HG03159 (cell line): ENCODE results near the gene MRPL28.
A peak's percentile ranks its signal among the peaks of the same experiment; 100 is the strongest.
"Not testable (repeated sequence)": the region's sequence is repeated elsewhere in the genome, so short reads cannot be mapped to it uniquely, and the experiment has no call there.

Experiments
- ATAC-seq: cut with Tn5 transposase; IDR thresholded peaks from one replicate; pipeline ENCODE4 v1.9.1; 2021; ENCODE audit warnings: mild to moderate bottlenecking, moderate library complexity; ENCODE audit not compliant: unreplicated experiment

The MRPL28 gene

GRCh38 chr16:374616-374926, 4.2 kb upstream of the MRPL28 start:
- ATAC-seq: no peak

GRCh38 chr16:373848-374615, 3.7 kb upstream of the MRPL28 start:
- no peak for ATAC-seq

- no peak for ATAC-seq
These were observed 2.8 kb upstream of the MRPL28 start for GRCh38 chr16:373020-373598.

GRCh38 chr16:372302-372983, 2.1 kb upstream of the MRPL28 start:
- no peak for ATAC-seq

GRCh38 chr16:371515-372301, 1.4 kb upstream of the MRPL28 start:
- no peak for ATAC-seq

GRCh38 chr16:370979-371514, 709 bp upstream of the MRPL28 start:
- ATAC-seq: no peak

- no peak for ATAC-seq
These were observed 387 bp downstream of the MRPL28 start for GRCh38 chr16:369866-370436.

- no peak for ATAC-seq
These were observed 968 bp downstream of the MRPL28 start for GRCh38 chr16:369275-369865.

GRCh38 chr16:368388-369158, 1.8 kb downstream of the MRPL28 start:
- no peak for ATAC-seq

GRCh38 chr16:367333-367903, 2.9 kb downstream of the MRPL28 start:
- no peak for ATAC-seq

GRCh38 chr16:366476-366875, 3.9 kb downstream of the MRPL28 start:
- ATAC-seq: no peak

- no peak for ATAC-seq
These were observed 5.5 kb downstream of the MRPL28 start for GRCh38 chr16:364595-365491.

GRCh38 chr16:363766-364490, 6.4 kb downstream of the MRPL28 start:
- no peak for ATAC-seq

- no peak for ATAC-seq
These were observed 7.1 kb downstream of the MRPL28 start for GRCh38 chr16:363110-363765.

GRCh38 chr16:362702-362999, 7.7 kb downstream of the MRPL28 start:
- not testable (repeated sequence) for ATAC-seq

GRCh38 chr16:361872-362701, 8.3 kb downstream of the MRPL28 start:
- ATAC-seq: peak; percentile 47
